Dendritic cell treated with granulocyte-macrophage colony-stimulating factor and Interleukin-4, amounts not matched to agents 40 ng/mL and 50 ng/mL, for 4 days (primary cell): Measurements from ENCODE around the gene GINS1.

Source experiments
- H3K27ac Mint-ChIP-seq: one replicate; pipeline ENCODE4 v1.8.0; 2022; ENCODE audit warnings: mild to moderate bottlenecking, mixed read lengths
- H3K27me3 Mint-ChIP-seq: one replicate; pipeline ENCODE4 v1.8.0; 2022; ENCODE audit warnings: mild to moderate bottlenecking, mixed read lengths
- H3K36me3 Mint-ChIP-seq: one replicate; pipeline ENCODE4 v1.8.0; 2022; ENCODE audit warnings: low read depth, mixed read lengths
- H3K4me1 Mint-ChIP-seq: one replicate; pipeline ENCODE4 v1.8.0; 2022; ENCODE audit warnings: low read depth, mixed read lengths
- H3K4me3 Mint-ChIP-seq: one replicate; pipeline ENCODE4 v1.8.0; 2022; ENCODE audit warnings: mild to moderate bottlenecking, moderate library complexity, mixed read lengths
- H3K9me3 Mint-ChIP-seq: one replicate; pipeline ENCODE4 v1.8.0; 2022; ENCODE audit warnings: mixed read lengths
- intact Hi-C: fragments of 100-400 bp; cut with micrococcal nuclease; formaldehyde crosslinking; loops from one replicate; pipeline ENCODE4 v1.15.0; 2022

The GINS1 gene

GRCh38 chr20:25378189-25378883, 29.1 kb upstream of the GINS1 start:
- peaks cover 87% of the 10 kb centered on the region for H3K4me1 Mint-ChIP-seq
- peaks cover 77% of the 10 kb centered on the region for H3K36me3 Mint-ChIP-seq
- H3K9me3 Mint-ChIP-seq = no peaks in the 10 kb centered on the region
- H3K27ac Mint-ChIP-seq = peak overlapping the region; percentile 41
- intact Hi-C loops = no loop called here
- H3K27me3 Mint-ChIP-seq = no peaks in the 10 kb centered on the region
- no peak overlapping the region for H3K4me3 Mint-ChIP-seq

DNA sequence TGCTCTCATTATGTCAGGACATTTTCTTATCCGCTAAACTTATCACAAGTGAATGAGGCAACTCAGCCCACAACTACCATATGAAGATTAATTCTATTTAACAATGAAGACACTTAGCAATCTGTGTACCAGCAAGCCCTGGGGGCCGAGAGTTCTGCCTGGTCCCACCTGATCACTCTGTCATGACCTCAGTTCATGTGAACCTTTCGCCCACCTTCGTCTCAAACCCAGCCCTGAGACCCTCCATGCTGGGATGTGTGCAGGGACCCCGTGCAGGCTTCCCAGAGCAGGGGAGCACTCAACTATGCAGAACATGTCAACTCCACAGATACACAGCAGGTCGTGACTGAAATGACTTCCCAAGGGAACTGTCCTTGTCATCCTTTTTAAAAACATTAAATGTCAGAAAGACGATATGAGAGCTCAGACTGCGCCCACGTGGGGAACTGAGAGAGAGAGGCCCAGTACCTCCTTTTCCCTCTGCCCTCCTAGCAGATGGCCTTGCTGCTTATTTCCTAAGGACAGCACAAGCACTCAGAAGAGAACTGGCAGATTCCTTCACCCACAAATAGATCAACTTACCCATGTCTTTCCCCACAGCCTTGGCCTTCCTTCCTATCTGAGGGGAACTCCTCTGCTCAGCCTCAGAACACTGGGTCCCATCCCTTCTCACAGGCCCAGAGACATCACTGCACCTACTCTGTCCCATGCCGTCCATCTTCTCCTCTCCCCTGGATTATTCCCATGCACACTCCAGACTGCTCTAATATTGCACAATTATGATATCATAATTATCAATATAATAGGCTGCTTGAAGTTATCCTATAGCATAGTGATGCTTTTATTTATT, 28.4 kb upstream of the GINS1 start:
- Mint-ChIP-seq H3K4me3 (no peak overlapping the region), H3K27me3 (no peaks in the 10 kb centered on the region), H3K36me3 (peaks cover 71% of the 10 kb centered on the region), H3K4me1 (peaks cover 81% of the 10 kb centered on the region), H3K9me3 (no peaks in the 10 kb centered on the region), H3K27ac (peak overlapping the region; percentile 41)
- intact Hi-C loops = no loop called here

DNA sequence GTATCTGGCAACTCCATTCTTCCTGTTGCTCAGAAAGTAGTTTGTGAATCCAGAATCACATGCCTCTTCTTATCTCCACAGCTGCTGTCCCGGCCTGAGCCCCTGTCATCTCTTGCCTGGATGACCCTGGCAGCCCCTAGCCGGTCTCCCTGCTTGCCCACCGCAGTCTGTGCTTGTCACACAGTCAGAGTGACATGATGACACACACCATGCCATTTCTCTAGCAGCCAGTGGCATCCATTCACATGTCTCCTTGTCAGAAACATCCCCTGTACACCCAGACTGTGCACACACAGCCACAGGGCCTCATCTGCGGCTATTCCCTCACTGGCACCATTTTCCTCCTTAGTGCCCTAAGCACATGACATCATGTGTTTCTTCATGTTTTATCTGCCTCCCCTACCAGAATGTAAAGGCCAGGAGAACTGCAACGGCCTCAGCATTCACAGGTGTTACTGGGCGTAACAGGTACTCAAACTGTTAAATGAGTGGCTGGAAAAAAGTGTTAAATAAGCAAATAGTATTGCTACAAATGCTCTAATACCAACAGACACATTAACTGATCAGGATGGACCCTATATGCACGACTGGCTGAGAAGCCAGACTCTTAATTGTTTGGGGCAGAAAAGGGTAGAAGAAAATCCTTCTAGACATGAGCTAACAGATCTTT, 26.4 kb upstream of the GINS1 start:
- Mint-ChIP-seq H3K27ac (peak overlapping the region; percentile 40), H3K4me1 (peaks cover 77% of the 10 kb centered on the region), H3K27me3 (no peaks in the 10 kb centered on the region), H3K36me3 (peaks cover 67% of the 10 kb centered on the region), H3K4me3 (no peak overlapping the region), H3K9me3 (no peaks in the 10 kb centered on the region)
- intact Hi-C loops = no loop called here

- intact Hi-C loops = no loop called here
- Mint-ChIP-seq H3K27me3 (no peaks in the 10 kb centered on the region), H3K36me3 (peaks cover 78% of the 10 kb centered on the region), H3K4me3 (no peak overlapping the region), H3K9me3 (no peaks in the 10 kb centered on the region), H3K4me1 (peaks cover 67% of the 10 kb centered on the region), H3K27ac (no peak overlapping the region)
These were observed 24.6 kb upstream of the GINS1 start for GRCh38 chr20:25382704-25383370.

DNA sequence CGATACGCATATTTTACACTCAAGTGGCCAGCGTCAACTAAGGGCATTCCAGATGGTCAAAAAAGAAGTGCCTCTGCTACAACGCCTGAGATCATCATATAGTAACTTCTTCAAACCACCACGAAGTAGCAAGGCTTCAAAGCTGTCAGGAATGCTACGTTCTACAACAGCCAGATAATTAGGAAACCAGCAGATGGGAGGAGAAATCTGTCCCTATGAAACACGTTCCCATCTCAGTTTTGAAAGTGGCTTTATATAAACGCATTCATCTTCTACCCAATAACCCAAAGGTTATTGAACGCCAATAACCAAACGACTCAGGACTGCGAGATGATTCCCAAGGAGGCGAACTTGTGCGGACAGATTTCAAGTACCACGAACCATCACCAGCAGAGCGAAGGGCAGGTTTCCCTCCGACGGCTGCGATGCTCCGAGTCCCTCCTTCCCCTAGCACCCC, 18.0 kb upstream of the GINS1 start:
- Mint-ChIP-seq H3K27ac (peak overlapping the region; percentile 60), H3K36me3 (peaks cover 43% of the 10 kb centered on the region), H3K27me3 (no peaks in the 10 kb centered on the region), H3K4me3 (peak overlapping the region; percentile 81), H3K4me1 (peaks cover 26% of the 10 kb centered on the region), H3K9me3 (no peaks in the 10 kb centered on the region)
- intact Hi-C loops = loop anchor here (5.0 kb wide), 1 partner anchor 37 kb away; no protein-coding TSS in a partner anchor

GRCh38 chr20:25389858-25390537, 17.5 kb upstream of the GINS1 start:
- intact Hi-C loops = loop anchor here (2.0 to 10.0 kb wide), 5 partner anchors 17 to 325 kb away; partner anchors contain the start of genes GINS1 and PYGB
- Mint-ChIP-seq H3K4me3 (peak overlapping the region; percentile 81), H3K9me3 (no peaks in the 10 kb centered on the region), H3K36me3 (peaks cover 37% of the 10 kb centered on the region), H3K4me1 (peaks cover 21% of the 10 kb centered on the region), H3K27ac (peak overlapping the region; percentile 60), H3K27me3 (no peaks in the 10 kb centered on the region)

DNA sequence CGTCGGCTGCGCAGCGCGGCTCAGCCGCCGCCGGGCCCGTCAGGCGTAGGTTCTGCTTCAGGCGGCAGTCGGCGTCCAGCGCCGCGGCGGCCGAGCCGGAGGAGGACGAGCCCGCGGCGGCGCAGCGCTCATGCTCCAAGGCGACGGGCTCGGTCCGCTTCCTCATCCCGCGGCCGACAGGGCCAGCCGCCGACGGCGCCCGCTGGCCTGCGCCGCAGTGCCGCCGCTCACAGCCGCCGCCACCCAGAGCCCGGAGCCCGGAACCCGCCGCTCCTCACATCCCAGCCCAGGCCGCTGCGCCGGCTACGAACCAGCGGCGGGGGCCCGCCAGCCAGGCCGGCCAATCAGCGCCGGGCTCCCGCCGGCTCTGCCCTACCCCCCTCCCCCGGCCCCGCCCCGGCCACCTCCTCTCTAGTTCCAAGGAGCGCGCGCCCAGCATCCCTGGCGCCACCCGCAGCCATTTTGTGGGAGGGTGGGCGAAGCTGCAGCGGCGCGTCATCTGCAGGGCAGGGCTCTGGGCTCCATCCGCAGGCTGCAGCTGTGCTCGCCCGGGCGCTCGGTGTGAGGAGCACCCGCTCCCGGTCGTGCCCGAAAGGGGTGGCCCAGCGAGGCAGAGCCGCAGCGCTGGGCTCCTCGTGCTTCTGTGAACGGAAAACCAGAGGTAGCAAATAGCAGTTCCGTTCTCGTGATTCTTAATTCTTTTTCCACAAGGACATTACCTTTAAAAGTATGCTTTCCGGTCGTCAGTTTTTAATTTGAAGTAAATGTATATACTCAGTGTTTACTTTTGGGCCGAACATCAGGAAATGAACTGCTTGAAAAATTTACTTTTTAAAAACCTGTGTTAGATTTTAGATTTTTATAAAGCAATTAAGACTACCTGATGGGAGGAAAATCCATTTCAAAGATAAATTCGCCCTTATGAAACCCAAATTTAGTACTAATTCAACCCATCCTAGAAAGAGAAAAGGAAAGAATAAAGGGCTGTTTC, 16.6 kb upstream of the GINS1 start, which contains the start of gene ABHD12:
Gene ABHD12, minus strand, starts transcription at position 298 of the 991 bp plus-strand sequence. Its CDS starts 132 bp downstream, at position 166.
- Mint-ChIP-seq H3K36me3 (peaks cover 32% of the 10 kb centered on the region), H3K4me1 (peaks cover 17% of the 10 kb centered on the region), H3K27ac (peak within 1 kb of the TSS; percentile 92), H3K27me3 (no peaks in the 10 kb centered on the region), H3K9me3 (no peaks in the 10 kb centered on the region), H3K4me3 (peak within 1 kb of the TSS; percentile 81)
- intact Hi-C loops = loop anchor here (2.0 to 10.0 kb wide), 4 partner anchors 16 to 326 kb away; partner anchors contain the start of genes GINS1 and PYGB

DNA sequence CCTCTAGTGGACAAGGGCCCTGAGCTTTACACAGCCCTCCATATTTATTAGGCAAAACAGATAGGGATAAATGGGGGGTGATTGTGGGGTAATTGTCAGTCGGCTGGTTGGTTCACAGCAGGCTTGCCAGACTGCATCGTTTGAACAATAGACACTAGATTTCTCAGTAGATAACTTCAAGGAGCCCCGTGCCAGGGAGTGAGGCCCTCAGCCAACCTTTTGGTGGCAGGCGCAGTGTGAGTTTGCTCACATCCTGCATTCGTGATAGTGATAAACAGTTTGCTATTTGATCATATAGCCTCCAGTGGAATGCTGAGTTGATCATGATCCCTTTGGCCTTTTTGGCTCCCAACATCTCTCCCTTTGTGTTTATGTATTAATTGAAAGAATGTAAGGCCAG, 13.2 kb upstream of the GINS1 start:
- no peaks in the 10 kb centered on the region for H3K9me3 Mint-ChIP-seq
- H3K36me3 Mint-ChIP-seq = peaks cover 7% of the 10 kb centered on the region
- intact Hi-C loops = loop anchor here (10.0 kb wide), 1 partner anchor 329 kb away; no protein-coding TSS in a partner anchor
- no peaks in the 10 kb centered on the region for H3K27me3 Mint-ChIP-seq
- H3K4me1 Mint-ChIP-seq = peaks cover 26% of the 10 kb centered on the region
- H3K27ac Mint-ChIP-seq = no peak overlapping the region
- H3K4me3 Mint-ChIP-seq = no peak overlapping the region

DNA sequence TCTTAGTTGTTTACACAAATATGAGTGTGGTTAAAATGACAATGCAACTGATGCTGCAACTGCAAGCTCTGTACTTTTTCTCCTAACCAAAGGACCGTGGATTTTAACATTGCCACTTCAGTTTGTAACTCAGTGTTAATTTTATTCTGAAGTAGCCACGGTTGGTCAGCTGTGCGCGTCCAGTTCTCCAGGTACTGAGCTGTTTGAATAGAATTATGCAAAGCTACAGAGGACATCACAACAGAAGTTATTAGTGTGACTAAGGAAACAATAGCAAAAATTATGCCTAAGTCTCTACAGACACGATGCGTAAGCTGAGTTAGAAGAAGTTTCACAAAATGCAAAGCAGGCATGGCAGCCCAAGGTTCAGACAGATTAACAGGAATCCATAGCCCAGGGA, 12.5 kb upstream of the GINS1 start:
- Mint-ChIP-seq H3K27ac (no peak overlapping the region), H3K4me1 (peaks cover 26% of the 10 kb centered on the region), H3K36me3 (no peaks in the 10 kb centered on the region), H3K9me3 (no peaks in the 10 kb centered on the region), H3K27me3 (no peaks in the 10 kb centered on the region), H3K4me3 (no peak overlapping the region)
- intact Hi-C loops = loop anchor here (5.0 to 10.0 kb wide), 3 partner anchors 193 to 330 kb away; partner anchors contain the start of gene NANP

DNA sequence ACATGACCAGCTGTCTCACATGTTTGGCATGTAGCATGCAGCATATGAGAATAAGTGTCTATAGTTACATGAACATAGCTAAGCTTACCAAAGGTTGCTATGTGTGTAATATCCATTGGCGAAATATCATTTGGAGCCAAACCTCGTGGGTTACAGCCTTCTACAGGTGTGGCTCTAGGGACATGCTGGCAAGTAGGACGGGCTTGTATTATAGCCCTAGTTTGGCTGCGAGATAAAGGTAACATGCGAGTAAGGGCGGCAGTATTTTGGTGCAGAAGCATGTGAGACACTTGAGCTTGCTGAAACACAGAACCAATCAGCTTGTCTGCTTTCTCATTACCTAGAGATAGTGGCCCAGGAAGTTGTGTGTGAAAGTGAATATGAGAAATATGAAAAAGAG, 10.4 kb upstream of the GINS1 start:
- intact Hi-C loops = loop anchor here (5.0 to 10.0 kb wide), 3 partner anchors 195 to 332 kb away; partner anchors contain the start of gene NANP
- Mint-ChIP-seq H3K27ac (peak overlapping the region; percentile 42), H3K9me3 (peaks cover 8% of the 10 kb centered on the region), H3K4me3 (no peak overlapping the region), H3K36me3 (no peaks in the 10 kb centered on the region), H3K27me3 (peaks cover 2% of the 10 kb centered on the region), H3K4me1 (peaks cover 21% of the 10 kb centered on the region)

DNA sequence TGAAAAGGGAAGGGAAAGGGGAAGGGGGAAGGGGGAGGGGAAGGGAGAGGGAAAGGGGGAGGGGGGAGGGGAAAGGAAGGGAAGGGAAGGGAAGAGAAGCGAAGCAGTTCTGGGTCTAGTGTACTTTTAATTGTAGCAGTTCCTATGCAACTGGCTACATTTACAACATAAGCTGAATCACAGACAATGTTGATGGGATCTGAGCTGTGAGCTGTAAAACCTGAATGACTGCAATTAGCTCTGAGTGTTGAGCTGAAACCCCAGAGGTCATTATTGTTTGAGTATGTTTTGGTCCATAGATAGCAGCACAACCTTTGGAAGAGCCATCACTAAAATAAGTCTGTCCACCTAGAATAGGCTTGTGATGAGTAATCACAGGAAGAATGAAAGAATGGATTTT, 9.7 kb upstream of the GINS1 start:
- H3K27ac Mint-ChIP-seq = peak overlapping the region; percentile 42
- H3K9me3 Mint-ChIP-seq = peaks cover 15% of the 10 kb centered on the region
- peaks cover 21% of the 10 kb centered on the region for H3K4me1 Mint-ChIP-seq
- peaks cover 6% of the 10 kb centered on the region for H3K36me3 Mint-ChIP-seq
- peaks cover 2% of the 10 kb centered on the region for H3K27me3 Mint-ChIP-seq
- intact Hi-C loops = loop anchor here (5.0 to 10.0 kb wide), 3 partner anchors 196 to 333 kb away; partner anchors contain the start of gene NANP
- no peak overlapping the region for H3K4me3 Mint-ChIP-seq
